ENCODE results near the gene FOXQ1. TPM values are rescaled to one million over a fixed set of nuclear protein-coding genes. Genes with fewer than 3 reads are reported as not detected.

The FOXQ1 gene
- total RNA-seq, 1 donor, result 1.3 TPM

DNA sequence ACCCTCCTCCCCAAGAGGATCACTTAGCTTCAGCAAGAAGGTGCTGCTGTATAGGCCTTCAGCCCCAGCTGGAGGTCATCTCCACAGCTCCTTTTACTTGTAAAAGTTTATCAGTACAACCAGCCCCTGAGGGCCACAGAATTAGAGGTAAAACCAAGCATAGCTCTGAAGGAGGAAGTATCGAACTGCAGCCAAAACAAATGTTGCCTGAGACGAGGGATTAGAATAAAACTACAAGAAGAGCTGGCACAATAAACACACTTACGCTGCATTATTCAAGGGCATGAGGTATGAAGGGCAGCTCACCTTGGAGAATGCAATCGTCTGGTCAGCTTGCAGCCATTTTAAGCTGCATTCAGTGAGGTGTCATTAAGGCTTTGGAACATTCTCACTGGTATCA, 21.1 kb upstream of the FOXQ1 start:
- no peak overlapping the region for H3K4me3 ChIP-seq (ENCODE audit: low read depth, low read length)
- no peak for DNase-seq (ENCODE audit: low read depth)
- TF ChIP-seq, protein P1, sequence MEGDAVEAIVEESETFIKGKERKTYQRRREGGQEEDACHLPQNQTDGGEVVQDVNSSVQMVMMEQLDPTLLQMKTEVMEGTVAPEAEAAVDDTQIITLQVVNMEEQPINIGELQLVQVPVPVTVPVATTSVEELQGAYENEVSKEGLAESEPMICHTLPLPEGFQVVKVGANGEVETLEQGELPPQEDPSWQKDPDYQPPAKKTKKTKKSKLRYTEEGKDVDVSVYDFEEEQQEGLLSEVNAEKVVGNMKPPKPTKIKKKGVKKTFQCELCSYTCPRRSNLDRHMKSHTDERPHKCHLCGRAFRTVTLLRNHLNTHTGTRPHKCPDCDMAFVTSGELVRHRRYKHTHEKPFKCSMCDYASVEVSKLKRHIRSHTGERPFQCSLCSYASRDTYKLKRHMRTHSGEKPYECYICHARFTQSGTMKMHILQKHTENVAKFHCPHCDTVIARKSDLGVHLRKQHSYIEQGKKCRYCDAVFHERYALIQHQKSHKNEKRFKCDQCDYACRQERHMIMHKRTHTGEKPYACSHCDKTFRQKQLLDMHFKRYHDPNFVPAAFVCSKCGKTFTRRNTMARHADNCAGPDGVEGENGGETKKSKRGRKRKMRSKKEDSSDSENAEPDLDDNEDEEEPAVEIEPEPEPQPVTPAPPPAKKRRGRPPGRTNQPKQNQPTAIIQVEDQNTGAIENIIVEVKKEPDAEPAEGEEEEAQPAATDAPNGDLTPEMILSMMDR (IDR thresholded peaks at IDR 0.05; ENCODE audit: insufficient read depth, low read length), result no peak

GRCh38 chr6:1291381-1291780, 20.5 kb upstream of the FOXQ1 start:
- TF ChIP-seq, protein P1 (IDR thresholded peaks at IDR 0.05; ENCODE audit: insufficient read depth, low read length), result no peak
- DNase-seq (ENCODE audit: low read depth), result no peak
- H3K4me3 ChIP-seq (ENCODE audit: low read depth, low read length), result no peak overlapping the region

DNA sequence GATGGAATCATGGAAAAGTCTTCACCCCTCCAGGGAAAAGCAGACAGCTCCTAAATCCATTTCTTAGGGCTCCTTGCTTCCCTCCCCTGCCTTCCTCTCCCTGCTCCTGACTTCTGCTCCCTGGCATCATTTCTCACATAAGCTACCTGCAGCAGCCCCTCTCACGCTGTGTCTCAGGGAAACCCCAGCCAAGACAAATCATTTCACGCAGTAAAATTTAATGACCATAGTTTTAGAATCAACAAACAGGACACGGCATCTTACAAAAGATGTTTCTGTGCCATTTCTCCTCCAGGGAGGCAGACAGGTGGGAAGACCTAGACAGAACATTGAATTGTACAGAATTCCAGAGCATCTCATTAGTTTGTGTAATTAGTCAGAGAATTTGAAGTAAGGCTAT, 16.5 kb upstream of the FOXQ1 start:
- DNase-seq (ENCODE audit: low read depth), result no peak
- H3K4me3 ChIP-seq (ENCODE audit: low read depth, low read length), result no peak overlapping the region
- TF ChIP-seq, protein P1 (IDR thresholded peaks at IDR 0.05; ENCODE audit: insufficient read depth, low read length), result no peak

DNA sequence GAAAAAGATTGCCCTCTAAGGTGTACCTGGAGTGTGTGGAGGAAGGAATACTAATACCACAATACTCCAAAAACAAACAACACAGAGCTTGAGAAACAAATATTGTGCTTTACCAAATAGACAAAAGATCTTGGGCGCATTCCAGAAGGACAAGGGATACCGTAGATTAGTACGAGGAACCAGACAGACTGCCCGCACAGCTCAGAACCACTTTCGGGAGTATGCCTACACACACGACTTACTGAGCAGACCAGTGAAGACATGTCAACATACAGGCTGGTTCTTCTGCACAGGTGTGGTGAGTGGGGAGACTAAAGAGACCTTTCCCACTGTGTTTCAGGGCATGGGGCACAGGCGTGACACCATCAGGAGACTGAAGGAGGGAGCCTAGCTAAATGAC, 15.8 kb upstream of the FOXQ1 start:
- no peak overlapping the region for H3K4me3 ChIP-seq (ENCODE audit: low read depth, low read length)
- no peak for DNase-seq (ENCODE audit: low read depth)
- TF ChIP-seq, protein P1 (IDR thresholded peaks at IDR 0.05; ENCODE audit: insufficient read depth, low read length), result no peak

- H3K4me3 ChIP-seq (ENCODE audit: low read depth, low read length), result no peak overlapping the region
- DNase-seq (ENCODE audit: low read depth), result peak; percentile 30
- TF ChIP-seq, protein P1 (IDR thresholded peaks at IDR 0.05; ENCODE audit: insufficient read depth, low read length), result no peak
These were observed 15.4 kb upstream of the FOXQ1 start for GRCh38 chr6:1296542-1296941.

DNA sequence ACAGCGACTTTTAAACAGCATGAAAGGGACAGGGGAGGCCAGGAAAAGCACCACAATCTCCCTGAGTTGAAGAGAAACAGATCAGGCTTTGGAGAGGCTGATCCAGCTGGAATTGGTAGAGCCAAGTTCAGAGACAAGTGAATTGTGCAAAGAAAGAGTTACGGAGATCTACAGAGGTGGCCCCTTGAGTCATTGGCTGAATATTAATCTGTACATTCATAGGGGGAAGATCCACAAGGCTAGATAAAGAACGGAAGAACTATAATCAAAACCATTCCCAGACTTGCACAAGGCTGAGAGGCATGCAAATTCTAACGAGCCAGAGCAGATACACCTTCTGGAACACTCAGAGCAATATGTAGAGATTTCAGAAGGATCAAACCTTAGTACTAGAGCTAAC, 14.2 kb upstream of the FOXQ1 start:
- TF ChIP-seq, protein P1 (IDR thresholded peaks at IDR 0.05; ENCODE audit: insufficient read depth, low read length), result no peak
- H3K4me3 ChIP-seq (ENCODE audit: low read depth, low read length), result no peak overlapping the region
- peak; percentile 89 for DNase-seq (ENCODE audit: low read depth)

DNA sequence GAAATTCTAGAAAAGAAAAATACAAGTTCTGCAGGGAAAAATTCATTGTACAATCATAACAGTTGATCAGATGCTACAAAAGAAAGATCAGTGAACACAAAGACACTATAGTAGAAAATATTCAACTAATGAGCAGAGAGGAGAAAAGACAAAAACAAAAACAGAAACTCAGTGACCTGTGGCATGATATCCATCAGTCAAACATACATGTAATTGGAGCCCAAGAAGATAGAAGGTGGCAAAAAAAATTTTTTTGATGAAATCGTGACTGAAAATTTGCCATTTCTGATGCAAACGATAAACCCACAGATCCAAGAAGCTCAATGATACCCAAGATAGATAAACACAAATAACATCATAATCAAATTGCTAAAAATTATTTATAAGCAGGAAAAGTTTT, 13.1 kb upstream of the FOXQ1 start:
- no peak for DNase-seq (ENCODE audit: low read depth)
- TF ChIP-seq, protein P1 (IDR thresholded peaks at IDR 0.05; ENCODE audit: insufficient read depth, low read length), result no peak
- no peak overlapping the region for H3K4me3 ChIP-seq (ENCODE audit: low read depth, low read length)

All from fibroblast of the aortic adventitia (primary cell).